DMS79 treated with DMSO at 0.1 percent for 48 hours (cell line): ENCODE data around the gene RASSF1.

Source experiments
- DNase-seq: peaks from one replicate; lab custom pipeline; 2025; lab: John Stamatoyannopoulos, UW

The RASSF1 gene

GRCh38 chr3:50365842-50366220 is 25.2 kb upstream of the RASSF1 start:
- DNase-seq: no peak

GRCh38 chr3:50365080-50365841 is 24.6 kb upstream of the RASSF1 start:
- DNase-seq: no peak

DNA sequence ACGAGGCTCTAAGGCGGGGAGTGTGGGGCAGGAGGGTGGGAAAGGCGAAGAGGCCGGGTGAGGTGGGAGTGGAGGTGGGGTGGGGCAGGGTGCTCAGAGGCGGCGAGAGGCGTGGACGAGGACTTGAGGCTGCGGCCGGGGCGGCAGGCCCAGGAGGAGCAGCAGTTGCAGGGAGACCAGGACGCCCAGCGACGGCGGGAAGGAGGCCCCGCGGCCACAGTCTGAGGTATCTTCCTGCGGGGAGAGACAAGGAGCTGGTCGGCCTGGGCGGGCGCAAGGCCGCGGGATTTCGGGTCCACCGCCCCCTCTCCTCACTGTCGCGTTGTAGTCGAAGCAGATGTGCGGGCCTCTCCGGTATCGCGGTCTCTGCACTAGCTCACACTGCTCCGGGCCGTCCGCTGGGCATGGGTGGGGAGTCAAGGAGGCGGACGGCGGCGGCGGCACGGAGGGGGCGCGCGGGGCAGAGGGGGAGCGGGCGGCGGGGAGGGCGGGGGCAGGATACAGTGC is 24.0 kb upstream of the RASSF1 start:
- no peak for DNase-seq

DNA sequence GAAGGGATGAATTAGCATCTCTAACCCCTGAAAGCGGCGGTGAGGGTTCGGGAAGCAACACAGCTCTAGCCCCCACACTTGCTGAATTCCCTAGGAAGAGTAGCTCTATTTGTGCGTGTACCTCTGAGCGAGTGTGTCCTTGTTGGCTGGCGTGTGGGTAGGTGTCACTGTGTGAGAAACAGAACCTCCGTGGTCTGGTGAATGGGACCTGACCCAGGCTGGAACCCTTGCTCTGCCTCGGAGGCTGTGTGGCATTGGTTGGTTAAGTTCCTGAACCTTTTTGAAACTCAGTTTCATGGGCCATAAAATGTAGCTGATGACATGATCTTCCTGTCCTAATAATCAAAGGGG is 19.1 kb upstream of the RASSF1 start:
- DNase-seq: no peak

DNA sequence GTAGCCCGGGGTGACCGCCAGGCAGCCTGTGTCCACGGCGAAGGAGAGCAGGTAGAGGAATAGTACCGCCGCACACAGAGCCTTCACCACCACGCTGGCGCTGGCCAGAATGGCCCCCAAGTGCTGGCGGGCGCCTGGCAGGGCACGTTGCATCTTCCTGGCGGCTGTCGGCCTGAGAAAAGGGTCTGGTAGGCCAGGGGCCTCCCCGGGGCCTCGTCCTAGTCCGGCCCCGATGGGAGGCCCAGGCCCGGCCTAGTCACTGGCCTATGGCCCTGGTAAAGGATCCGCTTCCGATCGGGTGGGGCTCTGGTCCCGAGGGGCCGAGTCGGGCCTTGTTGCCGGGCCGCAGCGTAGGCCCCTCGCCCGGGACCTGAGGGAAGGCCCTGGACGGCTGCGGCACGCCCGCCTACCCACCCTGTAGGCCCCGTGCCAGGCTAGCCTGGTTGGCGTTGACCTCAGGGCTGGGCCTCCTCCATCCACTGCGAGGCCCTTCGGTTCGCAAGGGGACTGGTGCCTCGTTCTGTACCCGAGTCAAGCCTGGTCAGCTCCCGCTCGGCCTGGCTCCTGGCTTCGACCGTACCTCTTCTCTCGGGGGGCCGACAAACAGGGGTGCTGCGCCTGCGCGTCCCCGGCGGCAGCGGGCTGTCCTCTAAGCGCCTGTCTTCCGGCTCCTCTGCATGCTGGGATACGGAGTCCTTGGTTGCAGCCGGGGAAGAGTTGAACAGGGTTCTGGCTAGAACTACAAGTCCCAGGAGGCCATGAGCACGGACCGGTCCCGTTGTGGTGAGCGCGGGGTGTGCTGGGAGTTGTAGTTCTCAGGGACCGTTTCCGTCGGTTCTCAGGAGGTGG is 18.5 kb upstream of the RASSF1 start, which contains the start of gene TMEM115:
Gene TMEM115, minus strand, starts transcription at position 611 of the 849 bp plus-strand sequence. Its CDS starts 458 bp downstream, at position 153.
- peak; percentile 92 for DNase-seq

DNA sequence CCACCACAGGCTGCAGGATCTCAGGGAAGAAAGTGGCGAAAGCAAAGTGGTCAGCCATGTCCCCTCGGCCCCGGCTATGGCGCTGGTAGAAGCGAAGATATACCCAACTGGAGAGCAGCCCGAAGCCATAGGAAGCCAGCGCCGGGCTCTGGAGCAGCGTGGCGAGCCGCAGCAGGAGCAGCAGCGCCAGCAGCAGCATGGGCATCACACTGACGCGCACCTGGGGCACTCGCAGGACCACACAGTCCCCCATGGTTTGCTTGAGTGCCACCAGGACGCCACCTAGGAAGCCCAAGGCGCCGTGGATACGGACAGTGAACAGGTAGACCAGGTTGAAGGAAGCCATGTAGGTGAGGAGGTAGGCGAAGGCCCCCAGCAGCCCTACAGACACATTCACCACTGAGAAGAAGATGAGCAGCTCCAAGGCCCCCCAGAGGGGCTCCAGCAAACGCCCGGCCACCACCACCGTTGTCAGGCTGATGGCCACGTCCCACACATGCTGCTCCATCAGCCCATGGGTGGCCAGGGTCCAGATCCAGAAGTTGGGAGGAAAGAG is 17.8 kb upstream of the RASSF1 start:
- no peak for DNase-seq

DNA sequence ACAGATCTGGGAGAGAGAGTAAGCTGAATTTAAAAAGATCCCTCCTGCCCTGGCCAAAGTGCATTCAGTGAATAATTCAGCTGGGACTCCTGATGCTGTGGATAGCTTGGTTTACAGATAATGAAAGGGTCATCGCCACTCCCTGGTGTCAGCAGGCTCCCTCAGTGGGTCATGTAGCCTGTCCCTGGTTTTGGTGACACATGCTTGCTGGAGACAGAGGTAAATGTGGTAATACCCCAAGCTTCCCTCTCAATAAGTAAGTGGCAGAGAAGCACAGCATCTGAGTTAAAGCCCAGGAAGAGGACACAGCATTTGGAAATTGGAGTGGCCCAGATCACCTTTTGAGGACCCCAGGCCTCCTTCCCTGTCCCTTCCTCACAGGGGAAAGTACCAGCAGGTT is 16.8 kb upstream of the RASSF1 start:
- no peak for DNase-seq

DNA sequence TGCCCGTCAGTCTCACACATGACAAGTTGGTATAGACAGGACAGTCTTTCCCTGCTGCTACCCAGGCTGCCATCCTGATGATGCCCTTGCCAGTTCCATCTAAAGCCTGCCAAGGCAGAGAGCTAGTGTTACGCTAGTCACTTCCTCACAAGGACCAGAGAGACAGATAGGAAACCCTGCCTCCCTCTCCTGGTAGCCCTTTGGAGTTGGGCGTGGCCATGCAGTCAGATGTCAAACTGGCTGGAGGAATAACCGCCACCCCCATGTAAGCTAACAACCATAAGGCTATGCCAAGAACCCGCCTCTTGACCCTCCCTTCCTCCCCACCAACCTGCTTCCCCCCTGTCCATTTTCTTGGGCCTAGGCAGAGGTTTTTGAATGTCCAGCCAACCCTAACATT is 15.9 kb upstream of the RASSF1 start:
- DNase-seq: no peak

DNA sequence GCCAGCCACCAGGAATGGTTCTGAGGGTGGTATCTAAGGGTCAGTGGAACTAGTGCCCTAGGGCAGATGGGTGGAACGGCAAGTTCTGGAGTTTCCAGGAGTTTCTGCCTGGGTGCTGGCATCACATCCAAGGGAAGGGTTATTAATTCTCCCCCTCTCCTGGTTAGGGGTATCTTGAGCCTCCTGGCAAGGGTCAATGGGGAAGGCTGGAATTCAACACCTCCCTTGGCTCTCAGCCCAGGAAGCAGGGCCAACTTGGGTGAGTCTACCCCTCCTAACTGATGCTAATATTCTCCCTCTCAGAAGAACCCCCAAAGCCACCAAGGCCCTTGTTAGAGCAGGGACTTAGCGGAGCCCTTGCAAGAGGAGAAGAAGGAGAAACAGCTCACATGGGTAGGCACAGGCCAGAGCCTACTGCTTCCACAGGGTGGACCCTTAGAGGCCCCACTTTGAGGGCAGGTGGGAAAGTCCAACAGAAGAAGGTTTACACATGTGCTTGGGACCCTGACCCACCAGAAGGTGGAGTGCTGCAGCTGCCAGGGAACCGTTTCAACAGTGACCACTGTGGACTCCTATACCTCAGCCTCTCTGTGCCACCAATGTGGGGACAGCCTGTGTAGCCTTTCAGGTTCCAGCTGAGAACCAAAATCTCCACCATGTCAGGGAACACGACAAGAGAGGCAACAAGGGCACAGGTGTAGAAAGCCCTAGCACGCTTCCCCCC is 15.4 kb upstream of the RASSF1 start:
- no peak for DNase-seq

- DNase-seq: no peak
These were observed 14.2 kb upstream of the RASSF1 start for GRCh38 chr3:50354850-50355249.

- no peak for DNase-seq
These were observed 13.6 kb upstream of the RASSF1 start for GRCh38 chr3:50354186-50354764.

DNA sequence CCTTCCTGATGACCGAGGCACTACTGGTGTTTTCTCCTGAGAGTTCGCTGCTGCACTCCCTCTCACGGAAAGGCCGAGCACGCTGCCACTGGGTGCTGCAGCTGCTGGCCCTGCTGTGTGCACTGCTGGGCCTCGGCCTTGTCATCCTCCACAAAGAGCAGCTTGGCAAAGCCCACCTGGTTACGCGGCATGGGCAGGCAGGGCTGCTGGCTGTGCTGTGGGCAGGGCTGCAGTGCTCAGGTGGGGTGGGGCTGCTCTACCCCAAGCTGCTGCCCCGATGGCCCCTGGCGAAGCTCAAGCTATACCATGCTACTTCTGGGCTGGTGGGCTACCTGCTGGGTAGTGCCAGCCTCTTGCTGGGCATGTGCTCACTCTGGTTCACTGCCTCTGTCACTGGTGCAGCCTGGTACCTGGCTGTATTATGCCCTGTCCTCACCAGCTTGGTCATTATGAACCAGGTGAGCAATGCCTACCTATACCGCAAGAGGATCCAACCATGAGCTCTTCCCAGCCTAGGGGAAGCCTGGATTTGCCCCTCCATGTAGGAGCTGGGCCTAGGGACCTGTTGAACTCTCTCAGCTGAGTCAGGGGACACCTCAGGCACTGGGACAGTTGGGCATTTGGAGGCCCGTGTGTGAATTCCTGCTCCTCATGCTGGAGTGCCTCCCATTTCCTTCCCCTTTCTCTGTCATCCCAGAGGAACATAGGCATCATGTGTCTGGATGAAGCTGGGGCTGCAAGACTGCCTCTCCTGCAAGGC is 12.8 kb upstream of the RASSF1 start:
- DNase-seq: no peak

- DNase-seq: no peak
These were observed 12.1 kb upstream of the RASSF1 start for GRCh38 chr3:50352781-50353180.

DNA sequence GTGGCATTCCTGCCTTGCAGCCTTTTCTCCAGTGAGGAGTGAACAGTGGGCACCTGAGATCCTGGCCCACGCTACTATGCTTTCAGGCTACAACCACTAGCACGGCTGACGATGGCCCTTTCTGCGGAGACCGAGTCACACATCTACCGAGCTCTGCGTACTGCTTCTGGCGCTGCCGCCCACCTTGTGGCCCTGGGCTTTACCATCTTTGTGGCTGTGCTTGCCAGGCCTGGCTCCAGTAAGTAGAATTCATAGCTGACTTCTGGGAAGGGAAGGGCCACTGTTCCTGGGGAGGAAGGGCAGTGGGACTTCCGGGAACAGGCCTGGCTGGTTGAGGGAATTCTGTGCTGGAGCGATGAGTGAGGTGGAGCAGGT is 10.7 kb upstream of the RASSF1 start:
- no peak for DNase-seq

DNA sequence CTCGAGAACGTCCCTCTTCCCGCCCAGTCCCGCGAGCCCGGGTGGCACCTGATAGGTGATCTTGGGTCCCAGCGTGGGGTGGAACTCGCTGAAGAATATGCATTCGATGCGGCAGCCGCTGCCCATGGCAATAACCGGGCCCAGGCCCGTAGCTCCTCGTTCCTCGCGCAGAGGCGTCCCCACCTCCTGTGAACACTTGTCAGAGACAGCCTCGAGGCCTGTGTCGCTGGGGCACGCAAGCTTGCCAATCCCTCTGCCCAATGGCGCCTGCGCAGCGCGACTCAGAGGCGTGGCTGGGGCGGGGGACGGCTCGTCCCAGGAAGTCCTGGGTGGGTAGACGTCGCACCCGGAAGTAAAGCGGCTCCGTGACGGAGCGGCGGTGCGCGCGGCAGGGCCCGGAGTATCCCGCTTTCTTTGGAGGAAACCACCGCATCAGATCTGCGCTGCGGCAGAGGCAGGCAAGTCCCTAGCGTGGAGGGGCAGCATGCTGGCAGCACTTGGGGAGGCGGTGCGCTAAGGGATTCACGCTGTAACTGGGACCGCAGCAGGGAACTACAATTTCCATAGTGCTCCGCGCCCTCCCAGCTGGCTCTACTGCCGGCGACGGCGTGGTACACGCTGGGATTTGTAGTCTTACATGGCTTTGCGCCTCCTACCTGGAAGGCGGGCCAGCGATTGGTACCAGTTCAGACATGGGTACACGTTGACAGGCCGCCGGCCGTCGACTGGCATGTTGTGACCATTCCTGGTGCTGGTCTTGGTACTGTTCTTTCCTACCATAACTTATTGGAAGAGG is 10.1 kb upstream of the RASSF1 start, which contains the start of the genes CYB561D2 and NPRL2:
Gene CYB561D2, plus strand, starts transcription at position 336 of the 796 bp plus-strand sequence. CDS start 572 bp downstream, outside the sequence.
Gene NPRL2, minus strand, starts transcription at position 249 of the 796 bp plus-strand sequence. Its CDS starts 123 bp downstream, at position 126.
- DNase-seq: peak; percentile 68

DNA sequence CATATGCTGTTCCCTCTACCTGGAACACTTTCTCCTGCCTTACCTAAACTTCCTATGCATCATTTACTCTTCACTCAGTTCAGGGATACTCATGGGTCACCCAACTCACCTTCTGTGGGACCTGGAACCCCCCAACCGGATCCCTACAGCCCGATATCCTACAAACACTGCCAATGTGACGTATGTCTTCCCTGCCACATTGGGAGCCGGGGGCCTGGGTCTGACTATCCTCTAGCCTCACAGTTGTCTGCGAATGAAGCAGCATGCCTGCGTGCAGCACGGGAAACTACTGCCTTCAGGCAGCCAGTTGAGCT is 9.5 kb upstream of the RASSF1 start:
- no peak for DNase-seq

- DNase-seq: peak; percentile 31
These were observed 6.7 kb upstream of the RASSF1 start for GRCh38 chr3:50347187-50347813.

GRCh38 chr3:50345586-50346234 is 5.1 kb upstream of the RASSF1 start, which contains the start of gene ZMYND10:
ZMYND10 (minus strand) TSS chr3:50345732; CDS start chr3:50345579, 153 bp downstream.
- peak; percentile 43 for DNase-seq

DNA sequence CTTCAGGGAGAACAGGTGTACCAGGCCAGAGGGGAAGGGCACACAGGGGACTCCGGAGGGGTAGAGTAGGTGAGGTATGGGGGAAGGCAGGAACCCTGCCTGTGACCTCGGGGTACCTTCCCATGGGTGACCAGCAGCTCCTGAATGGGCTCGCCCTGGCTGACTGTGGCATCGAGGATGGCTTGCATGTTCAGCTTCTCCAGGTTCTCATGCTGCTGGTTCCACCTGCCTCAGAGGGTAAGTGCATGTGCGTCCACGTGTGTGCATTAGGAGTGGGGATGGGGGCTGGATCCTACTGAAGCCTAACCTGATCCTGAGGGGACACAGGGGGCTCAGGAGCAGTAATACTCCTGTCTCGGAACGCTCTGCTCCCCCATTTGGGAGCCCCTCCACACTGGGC is 4.4 kb upstream of the RASSF1 start:
- DNase-seq: no peak
